ENCODE results near the gene USP35. TPM values are rescaled to one million over a fixed set of nuclear protein-coding genes. Genes with fewer than 3 reads are reported as not detected.

USP35 gene
- total RNA-seq, 1 experiment from 2014 or later = 10.6 TPM

- Mint-ChIP-seq H3K9me3 (no peaks in the 10 kb centered on the region), H3K27ac (no peak overlapping the region), H3K36me3 (peaks cover 6% of the 10 kb centered on the region; the same call in 1 of the 2 replicates), H3K4me3 (no peak overlapping the region), H3K27me3 (ENCODE audit: low read depth) (no peaks in the 10 kb centered on the region), H3K4me1 (no peaks in the 10 kb centered on the region)
- DNase-seq (ENCODE audit: low spot score) = no peak
- CTCF ChIA-PET = interaction anchor here (0.5 to 2.7 kb wide), 29 partner anchors 9 to 1494 kb away, joined by 3 to 53 read pairs (median 4); partner anchors contain the start of genes ALG8, GAB2, KCTD21 and NARS2
- POLR2A ChIA-PET = interaction anchor here (0.5 to 1.2 kb wide), 2 partner anchors 89 to 124 kb away, joined by 3 read pairs; partner anchors contain the start of gene ALG8
- ATAC-seq = peak; percentile 96
- no peak for TF ChIP-seq TEAD1 (CRISPR knock-in tag; IDR thresholded peaks at IDR 0.05)
- no peak for TF ChIP-seq TP53 (CRISPR knock-in tag; IDR thresholded peaks at IDR 0.05)
- TF ChIP-seq MXD4 (CRISPR knock-in tag; IDR thresholded peaks at IDR 0.05; ENCODE audit: borderline replicate concordance) = no peak
- TF ChIP-seq ARID4B (CRISPR knock-in tag; IDR thresholded peaks at IDR 0.05; ENCODE audit: borderline replicate concordance) = no peak
- no peak for TF ChIP-seq MYBL2 (CRISPR knock-in tag; IDR thresholded peaks at IDR 0.05)
- no peak for TF ChIP-seq PREB (CRISPR knock-in tag; IDR thresholded peaks at IDR 0.05; ENCODE audit: borderline replicate concordance)
- TF ChIP-seq TCF7 (CRISPR knock-in tag; IDR thresholded peaks at IDR 0.05; ENCODE audit: low read depth) = no peak
- TF ChIP-seq NFATC4 (CRISPR knock-in tag; IDR thresholded peaks at IDR 0.05) = no peak
- no peak for TF ChIP-seq NR1H2 (CRISPR knock-in tag; IDR thresholded peaks at IDR 0.05)
- TF ChIP-seq CBFB (CRISPR knock-in tag; IDR thresholded peaks at IDR 0.05; ENCODE audit: low read depth) = no peak
- TF ChIP-seq ZNF121 (CRISPR knock-in tag; IDR thresholded peaks at IDR 0.05) = no peak
- no peak for TF ChIP-seq ZMAT4 (CRISPR knock-in tag; IDR thresholded peaks at IDR 0.05)
- no peak for TF ChIP-seq ATF1 (CRISPR knock-in tag; IDR thresholded peaks at IDR 0.05)
These were observed 39.7 kb downstream of the USP35 start for GRCh38 chr11:78228467-78228866.

- ATAC-seq = no peak
- Mint-ChIP-seq H3K9me3 (no peaks in the 10 kb centered on the region), H3K4me3 (no peak overlapping the region), H3K36me3 (peaks cover 6% of the 10 kb centered on the region; the same call in 1 of the 2 replicates), H3K27ac (no peak overlapping the region), H3K27me3 (ENCODE audit: low read depth) (no peaks in the 10 kb centered on the region), H3K4me1 (no peaks in the 10 kb centered on the region)
- TF ChIP-seq SMAD3 (CRISPR knock-in tag; IDR thresholded peaks at IDR 0.05; ENCODE audit: borderline replicate concordance) (no peak), ZNF416 (CRISPR knock-in tag; IDR thresholded peaks at IDR 0.05) (no peak), MXD4 (CRISPR knock-in tag; IDR thresholded peaks at IDR 0.05; ENCODE audit: borderline replicate concordance) (no peak), ZNF317 (CRISPR knock-in tag; IDR thresholded peaks at IDR 0.05; ENCODE audit: borderline replicate concordance, low read depth) (no peak)
- ChIA-PET POLR2A (no interaction called here), CTCF (interaction anchor here (2.7 kb wide), 1 partner anchor 335 kb away, joined by 53 read pairs; no protein-coding TSS in a partner anchor)
- no peak for DNase-seq (ENCODE audit: low spot score)
These were observed 40.4 kb downstream of the USP35 start for GRCh38 chr11:78229106-78229505.

- no peak overlapping the region for H3K4me3 Mint-ChIP-seq
- H3K27me3 Mint-ChIP-seq (ENCODE audit: low read depth) = no peaks in the 10 kb centered on the region
- H3K4me1 Mint-ChIP-seq = no peaks in the 10 kb centered on the region
- DNase-seq (ENCODE audit: low spot score) (no peak), ATAC-seq (no peak)
- ChIA-PET CTCF (no interaction called here), POLR2A (no interaction called here)
- H3K27ac Mint-ChIP-seq = no peak overlapping the region
- H3K9me3 Mint-ChIP-seq = no peaks in the 10 kb centered on the region
- no peaks in the 10 kb centered on the region for H3K36me3 Mint-ChIP-seq
- no peak for TF ChIP-seq TP53 (CRISPR knock-in tag; IDR thresholded peaks at IDR 0.05)
- TF ChIP-seq STAT6 (CRISPR knock-in tag; conservative IDR thresholded peaks at IDR 0.05; ENCODE audit: low read depth) = no peak
- TF ChIP-seq TCF7 (CRISPR knock-in tag; IDR thresholded peaks at IDR 0.05; ENCODE audit: low read depth) = no peak
- no peak for TF ChIP-seq ATF6 (CRISPR knock-in tag; IDR thresholded peaks at IDR 0.05)
- TF ChIP-seq FOXJ3 (CRISPR knock-in tag; IDR thresholded peaks at IDR 0.05; ENCODE audit: borderline replicate concordance) = no peak
- no peak for TF ChIP-seq HMGA2 (CRISPR knock-in tag; IDR thresholded peaks at IDR 0.05)
- TF ChIP-seq ZNF138 (CRISPR knock-in tag; conservative IDR thresholded peaks at IDR 0.05) = no peak
These were observed 41.6 kb downstream of the USP35 start for GRCh38 chr11:78230161-78230877.
